K562 (cell line): ENCODE data around the gene DHRS2. TPM values are rescaled to one million over a fixed set of nuclear protein-coding genes. Genes with fewer than 3 reads are reported as not detected.

ENCODE experiments used
- ATAC-seq: fragments of 200-7000 bp; cut with Tn5 transposase; 3 replicates; pipeline ENCODE4 v1.9.1; 2020; ENCODE audit warnings: moderate library complexity
- BruUV-seq: library from RNA; stranded (reverse); fragments of 400-500 nt; replicated peaks from 2 replicates; lab custom pipeline; 2021; lab: Mats Ljungman, UMichigan
- CTCF ChIA-PET: fragments of 300-600 bp; formaldehyde crosslinking; extraction: SDS; loops from one replicate; lab custom pipeline; 2021; ENCODE audit warnings: low intra/inter-chr PET ratio; lab: Yijun Ruan, JAX
- POLR2A ChIA-PET: fragments of 300-600, 350-650 bp; sonication (Branson Sonifier 250); formaldehyde crosslinking; extraction: SDS; loops from one replicate; lab custom pipeline; 2021; ENCODE audit warnings: antibody characterized with exemption, inconsistent platforms; lab: Yijun Ruan, JAX
- DNase-seq, 4 experiments: peaks; one replicate each; pipeline versions ENCODE4 v3.0.0 to v3.0.0-alpha.2; 2011 to 2018; ENCODE audit warnings: low spot score in 3 of 4, mixed read lengths in 3 of 4; ENCODE audit errors: extremely low read depth in 1 of 4
- FAIRE-seq: peaks from 2 replicates; lab custom pipeline; 2011; peaks lifted over from hg19 to GRCh38; lab: Jason Lieb, UNC
- H2AFZ ChIP-seq: 2 replicates; pipeline ENCODE4 v1.6.0; 2011; ENCODE audit warnings: low read depth, low read length, control low read depth, inconsistent platforms
- H3K27ac ChIP-seq: fragments of 200-600 bp; 3 replicates; pipeline ENCODE4 v1.8.0; 2011; ENCODE audit warnings: low read depth, mild to moderate bottlenecking, control low read depth, inconsistent platforms, low read length, moderate library complexity, mixed read lengths; ENCODE audit errors: extremely low read depth
- H3K27me3 ChIP-seq, 2 experiments: fragments of 300-600 bp in 1 of 2; 2 replicates in 1 of 2; 3 replicates in 1 of 2; pipeline versions ENCODE4 v1.6.0 to v1.8.0; 2011; ENCODE audit warnings: inconsistent platforms in 2 of 2, low read length in 2 of 2, mild to moderate bottlenecking in 1 of 2, mixed read lengths in 1 of 2, moderate library complexity in 1 of 2; ENCODE audit not compliant: control insufficient read depth in 2 of 2, insufficient read depth in 2 of 2
- H3K36me3 ChIP-seq: fragments of 300-600 bp; 3 replicates; pipeline ENCODE4 v1.8.0; 2011; ENCODE audit warnings: mild to moderate bottlenecking, low read length, inconsistent platforms; ENCODE audit not compliant: control insufficient read depth, insufficient read depth
- H3K4me1 ChIP-seq, 2 experiments: fragments of 200-600 bp in 1 of 2; replicated peaks in 1 of 2; 2 replicates in 1 of 2; 3 replicates in 1 of 2; pipeline versions ENCODE4 v1.5.1 to v1.8.0; 2011; ENCODE audit warnings: inconsistent platforms in 2 of 2, low read length in 2 of 2, mild to moderate bottlenecking in 1 of 2, mixed read lengths in 1 of 2, moderate library complexity in 1 of 2; ENCODE audit not compliant: control insufficient read depth in 2 of 2, insufficient read depth in 2 of 2
- H3K4me2 ChIP-seq: 2 replicates; pipeline ENCODE4 v1.6.1; 2011; ENCODE audit warnings: low read length, control low read depth, inconsistent platforms, mixed read lengths; ENCODE audit not compliant: insufficient read depth
- H3K4me3 ChIP-seq: fragments of 200-600 bp; sonication (generic), shearing (Covaris generic); 2 replicates; pipeline ENCODE4 v1.5.1; 2016; ENCODE audit warnings: control low read depth, inconsistent platforms
- H3K79me2 ChIP-seq: fragments of 200-600 bp; 3 replicates; pipeline ENCODE4 v1.8.0; 2011; ENCODE audit warnings: low read length, inconsistent platforms; ENCODE audit not compliant: control insufficient read depth, insufficient read depth
- H3K9ac ChIP-seq, 2 experiments: 2 replicates each; pipeline versions ENCODE4 v1.6.0 to v1.6.1; 2011; ENCODE audit warnings: low read depth in 2 of 2, low read length in 2 of 2, control low read depth in 1 of 2, inconsistent platforms in 1 of 2, mild to moderate bottlenecking in 1 of 2, mixed read lengths in 1 of 2; ENCODE audit not compliant: insufficient read depth in 1 of 2
- H3K9me1 ChIP-seq: one replicate; pipeline ENCODE4 v1.6.0; 2011; ENCODE audit warnings: inconsistent platforms, mild to moderate bottlenecking, low read length, moderate library complexity; ENCODE audit not compliant: control insufficient read depth, insufficient read depth
- H3K9me3 ChIP-seq: replicated peaks from 2 replicates; pipeline ENCODE4 v1.5.1; 2011; ENCODE audit warnings: low read depth, low read length, inconsistent platforms; ENCODE audit not compliant: control insufficient read depth, insufficient read depth
- H4K20me1 ChIP-seq: replicated peaks from 2 replicates; pipeline ENCODE4 v1.6.1; 2011; ENCODE audit warnings: low read length, inconsistent platforms, mixed read lengths; ENCODE audit not compliant: control insufficient read depth, insufficient read depth
- ATF3 ChIP-seq, 2 experiments: fragments of 450-650 bp in 1 of 2; sonication (generic) in 1 of 2; formaldehyde crosslinking in 1 of 2; IDR thresholded peaks in 1 of 2; conservative IDR thresholded peaks in 1 of 2; 2 replicates each; pipeline versions ENCODE4 v1.6.1 to v1.8.1; 2016 to 2023; ENCODE audit warnings: mild to moderate bottlenecking in 2 of 2, moderate library complexity in 2 of 2, inconsistent platforms in 1 of 2, missing genetic modification reagents in 1 of 2
- CEBPG ChIP-seq, 3 experiments: fragments of 200-800 bp in 1 of 3; sonication (Bioruptor generic) in 1 of 3; sonication (generic) in 1 of 3; formaldehyde crosslinking in 1 of 3; IDR thresholded peaks in 2 of 3; conservative IDR thresholded peaks in 1 of 3; 2 replicates each; pipeline versions ENCODE4 v1.6.1 to v1.8.0; 2016 to 2022; ENCODE audit warnings: missing compliant biosample characterization in 2 of 3, missing genetic modification characterization in 2 of 3, mild to moderate bottlenecking in 1 of 3, missing genetic modification reagents in 1 of 3
- DEAF1 ChIP-seq: fragments of 450-650 bp; formaldehyde crosslinking; IDR thresholded peaks from 2 replicates; pipeline ENCODE4 v1.4.0; 2020; ENCODE audit warnings: mild to moderate bottlenecking, moderate library complexity
- GABPA ChIP-seq: fragments of 200-800 bp; sonication (Bioruptor generic); conservative IDR thresholded peaks from 2 replicates; pipeline ENCODE4 v1.6.1; 2016; ENCODE audit warnings: low read depth, missing genetic modification characterization, missing compliant biosample characterization
- NR2C2 ChIP-seq, 2 experiments: fragments of 200-800 bp in 1 of 2; sonication (Bioruptor generic) in 1 of 2; sonication (generic) in 1 of 2; formaldehyde crosslinking in 1 of 2; IDR thresholded peaks; 2 replicates each; pipeline versions ENCODE4 v1.6.1 to v1.8.0; 2016 to 2022; ENCODE audit warnings: mild to moderate bottlenecking in 1 of 2, missing compliant biosample characterization in 1 of 2, missing genetic modification characterization in 1 of 2, missing genetic modification reagents in 1 of 2
- ZFX ChIP-seq: sonication (generic); formaldehyde crosslinking; IDR thresholded peaks from 2 replicates; pipeline ENCODE4 v1.8.0; 2022; ENCODE audit warnings: mild to moderate bottlenecking, missing genetic modification reagents, moderate library complexity
- ZNF518B ChIP-seq: fragments of 250-450 bp; sonication (Bioruptor Pico); IDR thresholded peaks from 2 replicates; pipeline ENCODE4 v1.5.0; 2021; ENCODE audit warnings: mild to moderate bottlenecking, moderate library complexity
- WGBS: fragments of 100-300 bp; shearing (Covaris generic); methylation state at CpG from one replicate; pipeline ENCODE4 v1.1.6; 2016; ENCODE audit warnings: low coverage, mixed read lengths; ENCODE audit not compliant: insufficient coverage; ENCODE audit errors: missing lambda C conversion rate; 5-methylcytosine and 5-hydroxymethylcytosine counted together
- in situ Hi-C: fragments of 300-500 bp; cut with MboI; formaldehyde crosslinking; loops from 4 replicates; pipeline ENCODE4 v1.15.0; 2018; ENCODE audit warnings: inconsistent platforms, mixed read lengths
- intact Hi-C: fragments of 100-400 bp; cut with micrococcal nuclease; formaldehyde crosslinking; loops from 2 replicates; pipeline ENCODE4 v1.14.2; 2022
- polyA plus RNA-seq, 8 experiments: library from polyadenylated mRNA; depleted of rRNA in 4 of 8; stranded (reverse) in 5 of 8; unstranded in 3 of 8; fragments of >200 nt; fragmentation: Nextera tagmentation in 2 of 8; fragmentation: Illumina TruSeq in 1 of 8; extraction: Ambion mirVana in 2 of 8; extraction: Trizol in 1 of 8; gene quantifications; 2 replicates each; pipeline versions ENCODE4 v1.2.1 to v1.2.3, GENCODE V29; 2011 to 2014; ENCODE audit warnings: inconsistent platforms in 1 of 8, missing spikeins in 1 of 8
- total RNA-seq, 7 experiments: library from RNA; depleted of rRNA in 6 of 7; stranded (reverse); fragments of >200 nt in 6 of 7; fragmentation: Illumina TruSeq in 2 of 7; extraction: Trizol in 2 of 7; gene quantifications; 2 replicates each; pipeline versions ENCODE4 v1.2.1 to v1.2.3, GENCODE V29; 2011 to 2021; ENCODE audit warnings: low replicate concordance in 1 of 7

DHRS2 gene
- total and polyA plus RNA-seq, 9 of the 15 experiments (the other 6 are each of a cell fraction or from before 2014, with no cell fraction given): 2.9 to 96.8 (median 64.4) TPM

GRCh38 chr14:23643533-23644194 lies 7.5 kb downstream of the DHRS2 start:
- intact Hi-C loops (no loop called here), in situ Hi-C loops (no loop called here)
- 18% methylated on average over 3 of the region's 3 CpGs for WGBS
- no peak overlapping the region for H3K9ac ChIP-seq
- H3K36me3 ChIP-seq: no peaks in the 10 kb centered on the region
- no peaks in the 10 kb centered on the region for H4K20me1 ChIP-seq
- H3K4me1 ChIP-seq: peaks cover 9 to 16% of the 10 kb centered on the region in 2 experiments; a peak in 4 of 5 replicates
- H2AFZ ChIP-seq: no peak overlapping the region
- no peak overlapping the region for H3K27ac ChIP-seq
- H3K4me2 ChIP-seq: no peak overlapping the region
- H3K9me3 ChIP-seq: no peaks in the 10 kb centered on the region
- BruUV-seq: no TSS peak
- DNase-seq (no peak), FAIRE-seq (no peak), ATAC-seq (no peak)
- TF ChIP-seq ZFX (CRISPR knock-in tag): no peak
- TF ChIP-seq ZNF518B (CRISPR knock-in tag): no peak
- no peak for TF ChIP-seq GABPA
- 0 out of 2 replicates have a peak, but pooled peaks have one; percentile 38 for TF ChIP-seq ATF3 (IDR thresholded peaks at IDR 0.05)
- TF ChIP-seq ATF3 (CRISPR knock-in tag; conservative IDR thresholded peaks at IDR 0.05): no peak
- TF ChIP-seq DEAF1 (CRISPR knock-in tag): no peak
- no peak for TF ChIP-seq CEBPG (CRISPR knock-in tag; IDR thresholded peaks at IDR 0.05)
- TF ChIP-seq CEBPG (tag; conservative IDR thresholded peaks at IDR 0.05 in 1 of 2, IDR thresholded peaks at IDR 0.05 in 1 of 2): 0 out of 4 replicates have a peak, but pooled peaks of 1 of the 2 experiments have one; percentile 9
- no peak for TF ChIP-seq NR2C2 (CRISPR knock-in tag; IDR thresholded peaks at IDR 0.05)
- TF ChIP-seq NR2C2 (tag; IDR thresholded peaks at IDR 0.05): no peak
- no peak overlapping the region for H3K4me3 ChIP-seq
- POLR2A ChIA-PET: no interaction called here
- no peaks in the 10 kb centered on the region for H3K9me1 ChIP-seq
- H3K27me3 ChIP-seq: no peaks in the 10 kb centered on the region
- no peaks in the 10 kb centered on the region for H3K79me2 ChIP-seq
- CTCF ChIA-PET: no interaction called here
